GM18861 (cell line): ENCODE data around the gene ABCA2.

Source experiments
- ATAC-seq: cut with Tn5 transposase; IDR thresholded peaks from one replicate; pipeline ENCODE4 v1.9.1; 2021; ENCODE audit not compliant: unreplicated experiment

Gene ABCA2

GRCh38 chr9:137001857-137002645 lies 26.0 kb downstream of the ABCA2 start:
- ATAC-seq = no peak

- peak; percentile 80 for ATAC-seq
Measured at GRCh38 chr9:137000177-137000930, 27.7 kb downstream of the ABCA2 start.

GRCh38 chr9:136997830-136998234 lies 30.2 kb downstream of the ABCA2 start:
- ATAC-seq = no peak

GRCh38 chr9:136997371-136997770 lies 30.7 kb downstream of the ABCA2 start:
- ATAC-seq = no peak

GRCh38 chr9:136996361-136997292 lies 31.4 kb downstream of the ABCA2 start, which contains the start of gene CLIC3:
CLIC3 (minus strand) TSS chr9:136996568; CDS start chr9:136996543, 25 bp downstream.
- ATAC-seq = no peak

GRCh38 chr9:136995772-136996311 lies 32.2 kb downstream of the ABCA2 start:
- no peak for ATAC-seq

GRCh38 chr9:136995362-136995761 lies 32.7 kb downstream of the ABCA2 start:
- no peak for ATAC-seq

GRCh38 chr9:136994888-136995230 lies 33.2 kb downstream of the ABCA2 start:
- ATAC-seq = no peak

- ATAC-seq = no peak
Measured at GRCh38 chr9:136994180-136994887, 33.7 kb downstream of the ABCA2 start.

GRCh38 chr9:136992819-136993369 lies 35.1 kb downstream of the ABCA2 start:
- peak; percentile 15 for ATAC-seq

GRCh38 chr9:136991993-136992818 lies 35.8 kb downstream of the ABCA2 start, which contains the start of gene PAXX:
PAXX (plus strand) TSS chr9:136992422; CDS start chr9:136992444, 22 bp downstream.
- ATAC-seq = peak; percentile 59

GRCh38 chr9:136990242-136990911 lies 37.7 kb downstream of the ABCA2 start:
- ATAC-seq = no peak

DNA sequence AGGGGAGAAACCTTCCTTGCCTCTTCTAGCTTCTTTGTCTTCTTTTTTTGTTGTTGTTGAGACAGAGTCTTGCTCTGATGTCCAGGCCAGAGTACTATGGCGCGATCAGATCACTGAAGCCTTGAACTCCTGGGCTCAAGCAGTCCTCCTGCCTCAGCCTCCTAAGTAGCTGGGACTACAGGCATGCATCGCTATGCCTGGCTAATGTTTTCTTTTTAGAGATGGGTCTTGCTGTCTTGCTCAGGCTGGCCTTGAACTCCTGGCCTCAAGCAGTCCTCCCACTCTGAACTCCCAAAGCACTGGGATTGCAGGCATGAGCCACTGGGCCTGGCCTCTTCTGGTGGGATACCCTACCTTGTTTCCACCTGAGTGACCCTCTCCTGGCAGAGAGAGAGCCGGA lies 39.2 kb downstream of the ABCA2 start:
- ATAC-seq = no peak

DNA sequence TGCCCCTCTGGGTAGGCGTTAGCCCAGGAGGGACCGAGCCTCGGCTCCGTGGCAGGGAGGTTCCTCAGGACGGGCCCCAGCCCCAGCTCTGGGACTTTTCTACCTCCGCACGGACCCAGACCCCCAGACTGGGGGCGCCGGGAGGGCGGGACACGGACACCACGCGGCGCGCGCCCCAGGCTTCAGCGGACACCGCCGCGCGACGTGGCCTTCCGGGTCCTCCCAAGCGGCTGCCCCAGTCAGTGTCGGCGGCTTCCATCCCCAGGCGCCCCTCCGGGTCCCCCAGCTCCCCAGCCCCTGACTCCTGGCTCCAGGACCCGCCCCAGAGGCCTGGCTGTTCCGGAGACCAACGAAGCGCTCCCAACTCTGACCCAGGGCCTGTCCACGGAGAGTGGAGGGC lies 42.2 kb downstream of the ABCA2 start:
- ATAC-seq = no peak

- ATAC-seq = no peak
Measured at GRCh38 chr9:136985027-136985602, 42.9 kb downstream of the ABCA2 start.

DNA sequence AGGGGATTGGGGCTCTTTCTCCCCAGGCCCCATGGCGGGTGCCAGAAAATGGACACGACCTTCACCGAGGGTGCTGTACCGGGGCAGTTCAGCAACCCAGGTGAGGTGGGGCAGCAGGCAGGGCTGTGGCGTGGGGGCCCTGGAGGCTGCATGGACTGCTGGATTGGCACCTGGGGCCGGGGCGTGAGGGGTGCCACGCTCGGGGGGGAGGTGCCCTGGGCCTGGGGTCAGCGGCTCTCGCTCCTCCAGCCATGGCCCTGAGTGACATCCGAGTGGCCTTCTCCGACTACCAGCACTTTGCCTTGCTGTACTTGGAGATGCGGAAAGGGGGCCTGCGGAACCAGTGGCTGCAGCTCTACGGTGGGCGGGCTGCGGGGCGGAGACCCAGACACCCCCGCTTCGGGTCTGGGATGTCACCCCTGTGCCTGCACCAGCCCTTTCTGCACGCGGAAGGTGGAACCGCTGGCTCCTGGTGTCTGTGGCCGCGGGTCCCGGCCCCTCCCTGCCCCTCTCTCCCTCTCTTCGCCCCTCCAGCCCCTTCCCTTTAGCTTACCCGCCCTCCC lies 43.5 kb downstream of the ABCA2 start:
- no peak for ATAC-seq

- ATAC-seq = no peak
Measured at GRCh38 chr9:136983656-136984314, 44.3 kb downstream of the ABCA2 start.
